Measurements from ENCODE around the gene POP7. TPM values are rescaled to one million over a fixed set of nuclear protein-coding genes. Genes with fewer than 3 reads are reported as not detected.

The POP7 gene
- total and polyA plus RNA-seq, 8 donors: 23.3 to 70.1 (median 38.7) TPM; not detected in 1

GRCh38 chr7:100681491-100682227 is 24.3 kb upstream of the POP7 start:
- no peak for TF ChIP-seq POLR2A (IDR thresholded peaks at IDR 0.05)
- no peak for TF ChIP-seq EP300 (IDR thresholded peaks at IDR 0.05)
- no peak for TF ChIP-seq POLR2AphosphoS5 (IDR thresholded peaks at IDR 0.05)
- no peaks in the 10 kb centered on the region for H3K9me3 ChIP-seq
- no peaks in the 10 kb centered on the region for H3K27me3 ChIP-seq
- peak overlapping the region in 2 of 5 donors; percentile 19 to 67 for H3K27ac ChIP-seq
- 74 to 82% (median 80%) methylated on average over 17 to 29 of the region's 29 CpGs for WGBS, 5 donors
- peak in 1 of 2 donors; percentile 21 for DNase-seq
- peaks cover 79 to 100% (median 98%) of the 10 kb centered on the region in 4 donors for H3K36me3 ChIP-seq
- H3K4me1 ChIP-seq: peaks cover 5 to 43% (median 28%) of the 10 kb centered on the region in 4 donors
- intact Hi-C loops (cut with DNase I; ENCODE audit: low total_unique reads): no loop called here
- H3K4me3 ChIP-seq: no peak overlapping the region

- Histone ChIP-seq H3K36me3 (peaks cover 79 to 100% (median 98%) of the 10 kb centered on the region in 4 donors), H3K27ac (peak overlapping the region in 1 of 5 donors; percentile 19), H3K4me3 (no peak overlapping the region), H3K4me1 (peaks cover 5 to 37% (median 27%) of the 10 kb centered on the region in 4 donors), H3K9me3 (no peaks in the 10 kb centered on the region), H3K27me3 (no peaks in the 10 kb centered on the region)
- no peak for TF ChIP-seq POLR2A (IDR thresholded peaks at IDR 0.05)
- no peak for TF ChIP-seq EP300 (IDR thresholded peaks at IDR 0.05)
- TF ChIP-seq POLR2AphosphoS5 (IDR thresholded peaks at IDR 0.05): no peak
- TF ChIP-seq CTCF (IDR thresholded peaks at IDR 0.05): no peak
- intact Hi-C loops (cut with DNase I; ENCODE audit: low total_unique reads): no loop called here
- DNase-seq: no peak
- WGBS, 5 donors: 66 to 81% (median 75%) methylated on average over 8 to 25 of the region's 25 CpGs
Observed at GRCh38 chr7:100682228-100682741, 23.6 kb upstream of the POP7 start.

- 85 to 87% (median 86%) methylated on average over 20 to 28 of the region's 28 CpGs for WGBS, 5 donors
- Histone ChIP-seq H3K27ac (no peak overlapping the region), H3K9me3 (no peaks in the 10 kb centered on the region), H3K4me1 (peaks cover 5 to 34% (median 27%) of the 10 kb centered on the region in 4 donors), H3K27me3 (no peaks in the 10 kb centered on the region), H3K4me3 (no peak overlapping the region), H3K36me3 (peaks cover 79 to 100% (median 98%) of the 10 kb centered on the region in 4 donors)
- TF ChIP-seq POLR2A (IDR thresholded peaks at IDR 0.05) (no peak), CTCF (IDR thresholded peaks at IDR 0.05) (no peak), EP300 (IDR thresholded peaks at IDR 0.05) (no peak), POLR2AphosphoS5 (IDR thresholded peaks at IDR 0.05) (no peak)
- intact Hi-C loops (cut with DNase I; ENCODE audit: low total_unique reads): no loop called here
- DNase-seq: peak in 1 of 2 donors; percentile 17
Observed at GRCh38 chr7:100682991-100683658, 22.8 kb upstream of the POP7 start.

- Histone ChIP-seq H3K4me1 (peaks cover 0 to 42% (median 24%) of the 10 kb centered on the region in 4 donors), H3K27me3 (no peaks in the 10 kb centered on the region), H3K9me3 (no peaks in the 10 kb centered on the region), H3K27ac (no peak overlapping the region), H3K4me3 (no peak overlapping the region), H3K36me3 (peaks cover 76 to 100% (median 98%) of the 10 kb centered on the region in 4 donors)
- peak in 1 of 2 donors; percentile 5 for DNase-seq
- no peak for TF ChIP-seq POLR2A (IDR thresholded peaks at IDR 0.05)
- TF ChIP-seq POLR2AphosphoS5 (IDR thresholded peaks at IDR 0.05): no peak
- no peak for TF ChIP-seq CTCF (IDR thresholded peaks at IDR 0.05)
- no peak for TF ChIP-seq EP300 (IDR thresholded peaks at IDR 0.05)
- 91 to 94% (median 92%) methylated on average over 14 to 37 of the region's 37 CpGs for WGBS, 5 donors
- intact Hi-C loops (cut with DNase I; ENCODE audit: low total_unique reads): no loop called here
Observed at GRCh38 chr7:100683659-100684533, 22.0 kb upstream of the POP7 start.
